GM12892 (cell line): ENCODE data around the gene CD247.

ENCODE experiments used
- DNase-seq: peaks from one replicate; pipeline ENCODE4 v3.0.0; 2011; ENCODE audit not compliant: insufficient read length
- FAIRE-seq: peaks from 2 replicates; lab custom pipeline; 2011; peaks lifted over from hg19 to GRCh38; lab: Jason Lieb, UNC
- POLR2A ChIP-seq: IDR thresholded peaks from 2 replicates; pipeline ENCODE4 v1.6.1; 2011; ENCODE audit warnings: low read depth, low read length, control low read depth
- POLR2AphosphoS5 ChIP-seq: IDR thresholded peaks from 2 replicates; pipeline ENCODE4 v1.6.1; 2011; ENCODE audit warnings: low read depth, low read length, control low read depth
- TAF1 ChIP-seq: IDR thresholded peaks from 2 replicates; pipeline ENCODE4 v1.6.1; 2011; ENCODE audit warnings: low read depth, mild to moderate bottlenecking, control low read depth, low read length, borderline replicate concordance

Gene CD247

DNA sequence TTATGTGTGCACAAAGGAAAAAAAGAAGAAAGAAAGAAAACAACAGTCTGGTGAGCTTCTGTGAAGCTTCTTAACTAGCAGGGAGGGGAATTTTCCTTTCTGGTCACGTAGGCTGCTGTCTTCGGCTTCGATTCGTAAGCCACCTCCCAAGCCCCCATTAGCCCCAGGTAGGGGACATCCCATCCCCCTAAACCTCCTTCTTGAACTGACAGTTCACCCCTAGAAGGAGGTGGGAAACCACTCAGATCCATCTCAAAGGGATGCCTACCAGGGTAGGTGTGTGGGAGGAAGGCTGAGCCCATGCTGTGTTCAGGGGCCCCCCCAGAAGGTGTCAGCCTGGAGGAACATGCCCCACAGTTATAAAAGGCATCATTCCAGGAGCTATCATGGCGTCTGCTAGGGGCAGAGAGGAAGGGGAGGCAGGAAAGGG is 25.8 kb downstream of the CD247 start:
- no peak for FAIRE-seq
- TF ChIP-seq POLR2AphosphoS5 = no peak
- no peak for TF ChIP-seq TAF1
- no peak for TF ChIP-seq POLR2A
- no peak for DNase-seq

- TF ChIP-seq POLR2AphosphoS5 = no peak
- TF ChIP-seq POLR2A = no peak
- no peak for TF ChIP-seq TAF1
Observed at GRCh38 chr1:167491586-167492461, 26.5 kb downstream of the CD247 start.

DNA sequence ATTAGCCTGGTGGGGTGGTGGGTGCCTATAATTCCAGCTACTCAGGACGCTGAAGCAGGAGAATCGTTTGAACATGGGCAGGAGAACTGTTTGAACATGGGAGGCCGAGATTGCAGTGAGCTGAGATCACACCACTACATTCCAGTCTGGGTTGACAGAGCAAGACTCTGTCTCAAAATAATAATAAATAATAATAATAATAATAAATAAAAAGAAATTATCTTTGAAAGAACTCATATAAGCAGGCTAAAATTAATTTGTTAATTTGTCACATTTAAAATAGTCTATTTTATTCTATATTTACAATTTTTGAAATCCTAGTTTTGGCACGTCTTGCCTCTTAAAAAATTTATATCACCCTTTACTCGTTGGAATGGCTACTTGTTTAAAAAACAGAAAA is 27.6 kb downstream of the CD247 start:
- DNase-seq (no peak), FAIRE-seq (no peak)
- TF ChIP-seq TAF1 (no peak), POLR2A (no peak), POLR2AphosphoS5 (no peak)

More at GRCh38 chr1:167491586-167492461, 26.5 kb downstream of the CD247 start:
- FAIRE-seq (no peak), DNase-seq (no peak)

DNA sequence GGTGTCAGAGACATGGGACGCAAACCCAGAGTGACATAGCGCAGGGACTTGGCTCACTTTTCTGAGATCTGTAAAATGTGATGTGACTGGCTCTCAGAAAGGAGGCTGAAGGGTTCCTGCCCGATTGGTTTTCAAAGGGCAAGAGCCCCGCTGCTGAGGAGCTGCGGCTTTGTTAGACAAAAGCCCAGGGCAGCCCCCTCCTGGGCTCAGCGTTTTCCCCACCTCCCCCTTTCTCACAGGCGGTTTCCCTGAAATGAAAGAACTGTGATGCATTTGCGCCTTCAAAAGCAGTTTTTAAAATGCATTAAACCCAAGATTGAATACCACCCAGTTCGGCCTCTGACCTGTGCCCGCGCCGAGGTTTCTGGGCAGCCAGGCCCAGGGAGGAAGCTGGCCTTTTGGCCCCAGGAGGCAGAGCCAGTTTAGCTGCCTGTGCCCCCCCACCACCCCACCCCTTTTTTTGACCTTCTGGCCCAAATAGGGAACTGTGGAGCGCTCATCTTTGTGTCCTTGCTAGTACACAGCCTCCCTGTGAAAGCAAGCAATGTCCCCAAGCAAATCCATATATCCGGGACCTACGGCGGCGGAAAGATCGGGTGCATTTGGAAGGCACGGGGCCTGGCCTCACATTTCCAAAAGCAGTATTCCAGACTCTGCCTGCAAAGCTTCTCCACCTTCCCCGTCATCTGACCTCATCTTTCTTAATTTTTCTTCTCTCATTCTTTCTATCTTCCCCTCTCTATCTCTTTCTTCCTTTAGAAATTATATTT is 28.6 kb downstream of the CD247 start:
- FAIRE-seq (no peak), DNase-seq (no peak)
- TF ChIP-seq POLR2A = no peak
- no peak for TF ChIP-seq TAF1
- no peak for TF ChIP-seq POLR2AphosphoS5

DNA sequence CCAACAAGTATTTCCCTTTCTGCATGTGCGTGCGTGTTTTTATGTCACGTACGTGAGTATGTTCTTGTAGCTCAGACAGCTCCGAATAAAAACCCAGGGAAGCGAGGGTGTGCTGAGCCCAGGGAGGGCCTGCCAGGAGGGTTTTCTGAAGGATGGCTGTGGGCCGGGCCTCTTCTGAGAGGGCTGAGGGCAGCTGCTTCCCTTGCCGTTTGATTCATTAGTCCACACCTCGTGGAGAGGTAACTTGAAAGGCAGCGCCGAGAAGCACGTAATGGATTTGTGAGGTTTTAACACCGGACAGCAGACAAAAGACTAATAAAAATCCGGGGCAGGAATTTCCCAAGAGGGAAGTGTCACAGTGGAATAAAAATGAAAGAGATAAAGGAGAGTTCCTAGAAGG is 29.5 kb downstream of the CD247 start:
- TF ChIP-seq POLR2A = no peak
- no peak for TF ChIP-seq TAF1
- FAIRE-seq = no peak
- no peak for DNase-seq

- FAIRE-seq (no peak), DNase-seq (no peak)
- no peak for TF ChIP-seq POLR2AphosphoS5
- no peak for TF ChIP-seq TAF1
- no peak for TF ChIP-seq POLR2A
Observed at GRCh38 chr1:167487614-167488013, 30.7 kb downstream of the CD247 start.

DNA sequence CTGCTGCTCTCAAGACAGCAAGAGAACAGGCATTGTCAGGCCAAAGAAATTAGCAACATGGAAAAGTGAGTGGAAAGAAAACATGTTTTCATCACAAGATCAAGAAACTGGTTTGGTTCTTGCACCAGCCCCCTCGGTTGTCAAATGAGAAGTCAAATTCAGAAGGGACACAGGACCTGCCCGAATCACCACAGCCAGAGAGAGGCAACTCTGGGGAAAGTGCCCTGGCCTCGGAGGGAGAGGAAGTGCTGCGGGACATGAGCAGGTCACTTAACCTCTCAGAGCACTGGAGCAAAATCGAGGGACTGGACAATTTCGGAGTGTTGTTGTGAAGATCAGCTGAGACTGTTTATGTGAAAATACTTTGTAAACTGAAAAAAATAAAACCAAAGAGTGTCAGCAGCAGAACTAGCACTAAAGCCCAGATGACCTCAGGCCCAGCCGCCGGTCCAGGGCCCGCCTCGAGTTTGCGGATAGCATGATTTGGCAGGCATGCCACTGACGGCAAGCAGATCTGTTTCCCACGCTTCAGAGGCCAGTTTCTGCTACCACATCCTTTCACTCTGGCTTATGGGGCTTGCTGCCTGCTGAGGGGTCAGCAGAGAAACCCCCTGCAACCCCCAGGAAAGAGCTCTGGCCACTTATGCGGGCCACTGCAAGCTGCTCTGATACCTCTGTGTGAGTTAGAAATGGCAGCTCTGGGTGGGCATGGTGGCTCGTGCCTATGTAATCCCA is 32.1 kb downstream of the CD247 start:
- TF ChIP-seq TAF1 = no peak
- TF ChIP-seq POLR2A = no peak
- no peak for TF ChIP-seq POLR2AphosphoS5
- DNase-seq (no peak), FAIRE-seq (no peak)

- DNase-seq = no peak
- TF ChIP-seq POLR2AphosphoS5 = no peak
- no peak for TF ChIP-seq POLR2A
- no peak for TF ChIP-seq TAF1
- no peak for FAIRE-seq
Observed at GRCh38 chr1:167484726-167485502, 33.4 kb downstream of the CD247 start.

- FAIRE-seq = no peak
- DNase-seq = no peak
- TF ChIP-seq POLR2AphosphoS5 = no peak
- no peak for TF ChIP-seq TAF1
- no peak for TF ChIP-seq POLR2A
Observed at GRCh38 chr1:167483790-167484189, 34.5 kb downstream of the CD247 start.

GRCh38 chr1:167482184-167482583 is 36.1 kb downstream of the CD247 start:
- TF ChIP-seq POLR2AphosphoS5 (no peak), TAF1 (no peak), POLR2A (no peak)
- DNase-seq (no peak), FAIRE-seq (no peak)

DNA sequence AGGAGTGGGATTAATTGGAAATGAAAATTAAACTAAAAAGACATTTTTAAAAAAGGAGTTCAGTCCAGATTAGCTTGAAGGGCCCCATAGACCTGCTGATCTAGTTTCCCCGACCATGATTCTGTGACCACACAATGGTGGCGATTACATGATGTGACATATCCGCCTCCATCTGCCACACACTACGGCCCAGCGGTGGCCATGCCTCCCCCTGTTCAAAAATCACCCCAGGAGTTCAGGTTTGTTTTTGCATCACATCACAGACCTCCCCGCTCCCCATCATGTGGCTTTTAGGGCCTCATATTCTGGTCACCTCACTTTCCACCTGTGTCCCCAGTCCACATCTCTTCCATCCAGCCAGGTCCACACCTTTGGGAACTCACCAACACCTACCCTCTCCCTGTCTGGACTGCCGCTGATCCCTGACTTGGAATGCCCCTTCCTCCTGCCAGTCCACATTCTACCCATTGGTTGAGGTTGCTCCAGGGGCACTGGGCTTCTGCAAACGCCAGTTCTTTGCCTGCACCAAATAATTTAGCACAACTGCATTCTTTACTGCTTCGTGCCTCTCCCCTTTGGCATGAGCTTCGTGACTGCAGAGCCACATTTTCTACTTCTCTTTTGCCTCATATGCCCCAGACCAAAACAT is 38.9 kb downstream of the CD247 start:
- DNase-seq = no peak
- no peak for FAIRE-seq
- TF ChIP-seq TAF1 (no peak), POLR2A (no peak), POLR2AphosphoS5 (no peak)

DNA sequence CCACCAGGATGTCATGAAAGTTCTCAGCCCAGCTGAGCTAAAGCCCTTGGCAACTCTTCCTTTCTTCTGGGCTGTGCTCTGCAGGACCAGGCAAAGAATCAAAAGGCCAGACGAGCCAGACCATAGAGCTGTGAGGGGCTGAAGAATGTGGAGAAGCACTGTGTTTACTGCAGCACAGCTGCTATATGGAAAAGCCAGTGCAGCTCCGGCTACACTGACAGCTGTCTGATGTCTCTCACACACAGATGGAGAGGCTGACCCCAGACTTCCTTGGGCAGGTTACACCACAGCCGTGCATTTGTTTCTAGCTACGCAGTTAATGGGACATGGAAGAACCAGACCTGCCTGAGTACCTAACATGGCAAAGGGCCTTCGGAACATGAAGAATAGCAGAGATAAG is 40.3 kb downstream of the CD247 start:
- no peak for FAIRE-seq
- no peak for TF ChIP-seq POLR2A
- TF ChIP-seq TAF1 = no peak
- TF ChIP-seq POLR2AphosphoS5 = no peak

More for the DNA sequence above, 40.3 kb downstream of the CD247 start:
- no peak for DNase-seq
